ENCODE results near the gene MYO3B. TPM values are rescaled to one million over a fixed set of nuclear protein-coding genes. Genes with fewer than 3 reads are reported as not detected.

Gene MYO3B
- total RNA-seq, 5 donors from 2014 or later (not counting 1 experiment from before 2014, with no cell fraction given): 0.26 to 0.28 TPM; not detected in 3

GRCh38 chr2:170148161-170148560 lies 29.8 kb upstream of the MYO3B start:
- H3K27me3 ChIP-seq (replicated peaks in 1 of 2; ENCODE audit: control insufficient read depth in 2 of 2, extremely low read depth in 1 of 2, insufficient read depth in 2 of 2, low read length in 1 of 2): peaks cover 0 to 2% of the 10 kb centered on the region in 2 experiments
- ATAC-seq (replicated peaks in 1 of 4): no peak
- CTCF ChIA-PET: no interaction called here

DNA sequence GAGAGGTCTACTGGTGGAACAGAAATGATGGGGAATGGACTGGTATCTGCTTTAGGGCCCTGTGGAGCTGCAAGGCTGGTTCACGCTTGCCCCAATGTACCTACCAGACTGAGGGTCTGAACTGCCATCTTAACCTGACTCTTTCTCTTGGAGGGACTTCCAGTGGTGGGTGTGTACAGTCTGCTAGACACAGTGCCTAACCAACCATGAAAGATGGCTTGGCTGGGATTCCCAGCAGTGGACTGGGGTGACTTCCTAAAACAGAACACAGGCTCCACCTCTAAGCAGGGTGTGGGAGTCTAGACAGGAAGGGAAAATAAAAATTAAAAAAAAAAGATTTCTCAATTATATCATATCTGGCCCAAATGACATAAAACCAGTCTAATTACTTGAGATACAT lies 25.5 kb upstream of the MYO3B start:
- Histone ChIP-seq H3K4me1 (ENCODE audit: control insufficient read depth in 1 of 2, extremely low read depth in 1 of 2, insufficient read depth in 2 of 2, low read length in 2 of 2) (no peaks in the 10 kb centered on the region), H3K27ac (ENCODE audit: low read length) (no peak overlapping the region), H3K9me3 (no peaks in the 10 kb centered on the region), H3K4me3 (ENCODE audit: control insufficient read depth in 1 of 2, extremely low read depth in 1 of 2, low read length in 1 of 2) (no peak overlapping the region), H3K27me3 (replicated peaks in 1 of 2; ENCODE audit: control insufficient read depth in 2 of 2, extremely low read depth in 1 of 2, insufficient read depth in 2 of 2, low read length in 1 of 2) (no peaks in the 10 kb centered on the region), H3K36me3 (ENCODE audit: control insufficient read depth in 2 of 2, extremely low read depth in 1 of 2, insufficient read depth in 1 of 2, low read length in 1 of 2) (no peaks in the 10 kb centered on the region)
- ChIA-PET POLR2A (no interaction called here), CTCF (no interaction called here)
- no peak for DNase-seq
- no peaks in the 10 kb centered on the region for H3K36me3 Mint-ChIP-seq
- H3K9me3 Mint-ChIP-seq: no peaks in the 10 kb centered on the region
- H3K4me3 Mint-ChIP-seq: no peak overlapping the region
- peaks cover 0 to 3% (median 0%) of the 10 kb centered on the region in 3 donors for H3K4me1 Mint-ChIP-seq
- no peak for ATAC-seq (replicated peaks in 1 of 4)
- H3K27me3 Mint-ChIP-seq: peaks cover 0 to 7% of the 10 kb centered on the region in 2 donors
- WGBS (ENCODE audit: insufficient coverage): no CpG with 5 or more reads among the region's 1 CpG
- no peak overlapping the region for H3K27ac Mint-ChIP-seq

More at GRCh38 chr2:170148161-170148560, 29.8 kb upstream of the MYO3B start:
- Histone ChIP-seq H3K27ac (ENCODE audit: low read length) (no peak overlapping the region), H3K4me1 (ENCODE audit: control insufficient read depth in 1 of 2, extremely low read depth in 1 of 2, insufficient read depth in 2 of 2, low read length in 2 of 2) (no peaks in the 10 kb centered on the region), H3K36me3 (ENCODE audit: control insufficient read depth in 2 of 2, extremely low read depth in 1 of 2, insufficient read depth in 1 of 2, low read length in 1 of 2) (no peaks in the 10 kb centered on the region), H3K9me3 (no peaks in the 10 kb centered on the region), H3K4me3 (ENCODE audit: control insufficient read depth in 1 of 2, extremely low read depth in 1 of 2, low read length in 1 of 2) (no peak overlapping the region)
- Mint-ChIP-seq H3K9me3 (no peaks in the 10 kb centered on the region), H3K27ac (no peak overlapping the region), H3K4me1 (no peaks in the 10 kb centered on the region), H3K4me3 (no peak overlapping the region), H3K36me3 (no peaks in the 10 kb centered on the region), H3K27me3 (peaks cover 0 to 4% of the 10 kb centered on the region in 2 donors)
- POLR2A ChIA-PET: no interaction called here
- DNase-seq: no peak

DNA sequence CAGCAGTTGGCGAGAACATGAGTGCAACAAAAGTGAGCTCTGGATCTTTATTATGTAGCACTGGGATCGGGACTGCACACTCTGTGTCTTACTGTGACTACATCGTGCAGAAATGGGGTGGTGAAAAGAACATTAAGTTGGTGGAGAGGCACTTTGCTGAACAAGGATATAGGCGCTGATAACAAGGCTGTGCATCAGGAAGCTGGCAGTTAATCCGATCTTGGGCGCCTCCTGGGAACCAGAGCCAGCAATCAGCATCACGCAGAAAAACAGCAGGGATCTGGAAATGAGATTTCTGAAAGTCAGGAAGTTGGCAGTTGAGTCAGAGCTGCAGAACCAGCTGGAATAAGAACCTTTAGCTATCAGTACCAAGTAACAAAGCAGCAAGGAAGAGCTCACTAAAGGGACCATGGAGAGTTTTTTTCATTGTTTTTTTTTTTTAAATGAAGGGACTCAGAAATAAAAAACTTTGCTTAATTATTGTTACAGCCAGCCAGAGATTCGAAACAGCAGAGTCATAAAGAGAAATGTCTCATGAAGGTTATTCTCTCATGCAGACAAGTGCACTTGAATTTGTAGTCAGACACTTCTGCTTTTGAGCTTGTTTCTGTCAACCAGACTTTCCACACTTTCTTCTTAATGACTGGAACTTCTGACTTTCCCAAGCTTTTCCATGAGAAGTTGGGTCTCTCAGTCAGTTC lies 22.8 kb upstream of the MYO3B start:
- H3K27me3 Mint-ChIP-seq: peaks cover 2 to 7% of the 10 kb centered on the region in 2 donors
- CTCF ChIA-PET: interaction anchor here (0.6 to 0.7 kb wide), 2 partner anchors 1016 to 1894 kb away, joined by 3 read pairs; no protein-coding TSS in a partner anchor

DNA sequence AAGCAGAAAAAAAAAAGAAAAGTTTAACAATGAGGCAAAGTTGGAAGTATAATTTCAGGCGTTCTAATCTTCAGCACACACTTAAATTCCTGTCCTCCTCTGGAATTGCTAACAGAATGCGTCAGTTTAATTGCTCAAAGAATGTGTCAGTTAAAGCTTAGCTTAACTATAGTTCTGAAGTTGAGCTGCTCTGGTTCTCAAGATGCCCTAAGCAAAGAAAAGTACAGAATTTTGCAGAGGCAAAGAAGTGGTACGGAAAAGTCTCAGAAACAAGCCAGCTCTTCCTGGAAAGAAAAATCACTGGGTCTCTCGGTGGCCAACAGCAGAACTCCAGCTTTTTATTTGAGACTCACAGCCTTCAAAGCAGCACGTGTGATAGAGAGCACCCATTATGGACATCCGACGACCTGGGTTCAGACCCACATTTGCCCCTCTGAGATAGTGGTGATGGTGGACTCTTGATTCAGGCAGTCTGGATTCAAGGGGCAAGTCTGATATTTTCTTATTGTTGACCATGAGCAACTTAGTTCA lies 22.2 kb upstream of the MYO3B start:
- Histone ChIP-seq H3K4me3 (ENCODE audit: control insufficient read depth in 1 of 2, extremely low read depth in 1 of 2, low read length in 1 of 2) (no peak overlapping the region), H3K9me3 (no peaks in the 10 kb centered on the region), H3K36me3 (ENCODE audit: control insufficient read depth in 2 of 2, extremely low read depth in 1 of 2, insufficient read depth in 1 of 2, low read length in 1 of 2) (no peaks in the 10 kb centered on the region), H3K27me3 (replicated peaks in 1 of 2; ENCODE audit: control insufficient read depth in 2 of 2, extremely low read depth in 1 of 2, insufficient read depth in 2 of 2, low read length in 1 of 2) (no peaks in the 10 kb centered on the region), H3K27ac (ENCODE audit: low read length) (no peak overlapping the region), H3K4me1 (ENCODE audit: control insufficient read depth in 1 of 2, extremely low read depth in 1 of 2, insufficient read depth in 2 of 2, low read length in 2 of 2) (no peaks in the 10 kb centered on the region)
- Mint-ChIP-seq H3K4me1 (peaks cover 0 to 3% (median 0%) of the 10 kb centered on the region in 3 donors), H3K4me3 (no peak overlapping the region), H3K36me3 (no peaks in the 10 kb centered on the region), H3K9me3 (no peaks in the 10 kb centered on the region), H3K27ac (no peak overlapping the region), H3K27me3 (peaks cover 2 to 7% of the 10 kb centered on the region in 2 donors)
- WGBS (ENCODE audit: insufficient coverage): 91% methylated on average over 6 of the region's 7 CpGs
- DNase-seq (no peak), ATAC-seq (replicated peaks in 1 of 4) (no peak)
- CTCF ChIA-PET: interaction anchor here in 1 of 2 donors (0.7 kb wide), 1 partner anchor 1017 kb away, joined by 3 read pairs; no protein-coding TSS in a partner anchor
- POLR2A ChIA-PET: interaction anchor here in 1 of 2 donors (0.6 kb wide), 1 partner anchor 1393 kb away, joined by 3 read pairs; no protein-coding TSS in a partner anchor

More for the DNA sequence above, 22.8 kb upstream of the MYO3B start:
- Histone ChIP-seq H3K4me3 (ENCODE audit: control insufficient read depth in 1 of 2, extremely low read depth in 1 of 2, low read length in 1 of 2) (no peak overlapping the region), H3K27ac (ENCODE audit: low read length) (no peak overlapping the region), H3K36me3 (ENCODE audit: control insufficient read depth in 2 of 2, extremely low read depth in 1 of 2, insufficient read depth in 1 of 2, low read length in 1 of 2) (no peaks in the 10 kb centered on the region), H3K9me3 (no peaks in the 10 kb centered on the region), H3K27me3 (replicated peaks in 1 of 2; ENCODE audit: control insufficient read depth in 2 of 2, extremely low read depth in 1 of 2, insufficient read depth in 2 of 2, low read length in 1 of 2) (no peaks in the 10 kb centered on the region), H3K4me1 (ENCODE audit: control insufficient read depth in 1 of 2, extremely low read depth in 1 of 2, insufficient read depth in 2 of 2, low read length in 2 of 2) (no peaks in the 10 kb centered on the region)
- Mint-ChIP-seq H3K36me3 (no peaks in the 10 kb centered on the region), H3K27ac (no peak overlapping the region), H3K4me1 (peaks cover 0 to 3% (median 0%) of the 10 kb centered on the region in 3 donors), H3K9me3 (no peaks in the 10 kb centered on the region), H3K4me3 (no peak overlapping the region)
- POLR2A ChIA-PET: interaction anchor here in 1 of 2 donors (0.6 kb wide), 2 partner anchors 480 to 1393 kb away, joined by 3 to 4 read pairs; no protein-coding TSS in a partner anchor
- ATAC-seq (replicated peaks in 1 of 4) (no peak), DNase-seq (no peak)
- 46% methylated on average over 6 of the region's 8 CpGs for WGBS (ENCODE audit: insufficient coverage)

GRCh38 chr2:170156592-170156991 lies 21.4 kb upstream of the MYO3B start:
- no peak overlapping the region for H3K27ac ChIP-seq (ENCODE audit: low read length)
- H3K4me3 Mint-ChIP-seq: no peak overlapping the region
- H3K9me3 ChIP-seq: no peaks in the 10 kb centered on the region
- ChIA-PET CTCF (no interaction called here), POLR2A (no interaction called here)
- no peaks in the 10 kb centered on the region for H3K36me3 ChIP-seq (ENCODE audit: control insufficient read depth in 2 of 2, extremely low read depth in 1 of 2, insufficient read depth in 1 of 2, low read length in 1 of 2)
- DNase-seq: no peak
- no peak for ATAC-seq (replicated peaks in 1 of 4)
- no peaks in the 10 kb centered on the region for H3K36me3 Mint-ChIP-seq
- peaks cover 0 to 3% (median 0%) of the 10 kb centered on the region in 3 donors for H3K4me1 Mint-ChIP-seq
- H3K4me3 ChIP-seq (ENCODE audit: control insufficient read depth in 1 of 2, extremely low read depth in 1 of 2, low read length in 1 of 2): no peak overlapping the region
- no peaks in the 10 kb centered on the region for H3K4me1 ChIP-seq (ENCODE audit: control insufficient read depth in 1 of 2, extremely low read depth in 1 of 2, insufficient read depth in 2 of 2, low read length in 2 of 2)
- peaks cover 2 to 3% of the 10 kb centered on the region in 2 donors for H3K27me3 Mint-ChIP-seq
- WGBS (ENCODE audit: insufficient coverage): 72% methylated on average over 2 of the region's 3 CpGs
- H3K27me3 ChIP-seq (replicated peaks in 1 of 2; ENCODE audit: control insufficient read depth in 2 of 2, extremely low read depth in 1 of 2, insufficient read depth in 2 of 2, low read length in 1 of 2): no peaks in the 10 kb centered on the region
- no peaks in the 10 kb centered on the region for H3K9me3 Mint-ChIP-seq
- no peak overlapping the region for H3K27ac Mint-ChIP-seq

DNA sequence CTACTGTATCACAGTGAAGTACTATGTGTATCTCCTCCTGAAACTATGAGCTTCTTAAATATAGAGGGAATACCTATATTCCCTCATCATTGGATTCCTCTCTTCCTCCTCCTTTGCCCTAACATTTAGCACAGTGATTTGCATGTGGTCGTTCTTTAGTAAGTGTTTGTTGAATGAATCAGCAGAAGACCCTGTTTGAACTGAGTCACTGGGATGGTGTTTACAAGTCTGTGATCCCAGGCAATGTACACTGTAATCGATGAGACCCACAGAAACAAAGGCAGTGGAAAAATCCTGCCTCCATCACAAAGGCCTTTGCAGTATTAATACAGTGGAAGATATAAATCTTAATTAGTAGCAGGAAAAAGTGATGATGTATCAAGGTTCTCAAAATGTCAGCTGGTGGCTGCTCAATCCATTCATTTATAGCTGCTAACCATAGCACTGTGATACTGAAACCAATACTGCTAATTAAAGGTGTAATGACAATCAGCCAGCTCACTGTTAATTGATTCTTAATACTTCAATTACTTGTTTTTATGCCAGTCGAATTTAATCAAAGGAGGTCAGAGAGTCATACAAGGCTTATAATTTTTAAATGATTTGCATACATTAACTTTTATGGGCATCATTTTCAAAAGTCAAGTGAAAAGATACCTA lies 20.8 kb upstream of the MYO3B start:
- H3K27ac ChIP-seq (ENCODE audit: low read length): no peak overlapping the region
- Mint-ChIP-seq H3K27me3 (peaks cover 6% of the 10 kb centered on the region in 2 donors), H3K9me3 (no peaks in the 10 kb centered on the region), H3K4me3 (no peak overlapping the region), H3K27ac (no peak overlapping the region), H3K36me3 (no peaks in the 10 kb centered on the region), H3K4me1 (peaks cover 0 to 3% (median 0%) of the 10 kb centered on the region in 3 donors)
- H3K4me1 ChIP-seq (ENCODE audit: control insufficient read depth in 1 of 2, extremely low read depth in 1 of 2, insufficient read depth in 2 of 2, low read length in 2 of 2): no peaks in the 10 kb centered on the region
- ATAC-seq (replicated peaks in 1 of 4): no peak
- no CpG with 5 or more reads among the region's 3 CpGs for WGBS (ENCODE audit: insufficient coverage)
- no peaks in the 10 kb centered on the region for H3K27me3 ChIP-seq (replicated peaks in 1 of 2; ENCODE audit: control insufficient read depth in 2 of 2, extremely low read depth in 1 of 2, insufficient read depth in 2 of 2, low read length in 1 of 2)
- CTCF ChIA-PET: interaction anchor here in 1 of 2 donors (0.5 kb wide), 1 partner anchor 24 kb away, joined by 6 read pairs; no protein-coding TSS in a partner anchor
- H3K9me3 ChIP-seq: no peaks in the 10 kb centered on the region
- POLR2A ChIA-PET: interaction anchor here in 1 of 2 donors (0.6 kb wide), 1 partner anchor 31 kb away, joined by 3 read pairs; no protein-coding TSS in a partner anchor
- no peaks in the 10 kb centered on the region for H3K36me3 ChIP-seq (ENCODE audit: control insufficient read depth in 2 of 2, extremely low read depth in 1 of 2, insufficient read depth in 1 of 2, low read length in 1 of 2)
- no peak overlapping the region for H3K4me3 ChIP-seq (ENCODE audit: control insufficient read depth in 1 of 2, extremely low read depth in 1 of 2, low read length in 1 of 2)
- no peak for DNase-seq
